Measurements from ENCODE around the gene ATP9B. TPM values are rescaled to one million over a fixed set of nuclear protein-coding genes. Genes with fewer than 3 reads are reported as not detected.

The ATP9B gene
- total and polyA plus RNA-seq, 2 donors, result 20.2 to 89.2 TPM

DNA sequence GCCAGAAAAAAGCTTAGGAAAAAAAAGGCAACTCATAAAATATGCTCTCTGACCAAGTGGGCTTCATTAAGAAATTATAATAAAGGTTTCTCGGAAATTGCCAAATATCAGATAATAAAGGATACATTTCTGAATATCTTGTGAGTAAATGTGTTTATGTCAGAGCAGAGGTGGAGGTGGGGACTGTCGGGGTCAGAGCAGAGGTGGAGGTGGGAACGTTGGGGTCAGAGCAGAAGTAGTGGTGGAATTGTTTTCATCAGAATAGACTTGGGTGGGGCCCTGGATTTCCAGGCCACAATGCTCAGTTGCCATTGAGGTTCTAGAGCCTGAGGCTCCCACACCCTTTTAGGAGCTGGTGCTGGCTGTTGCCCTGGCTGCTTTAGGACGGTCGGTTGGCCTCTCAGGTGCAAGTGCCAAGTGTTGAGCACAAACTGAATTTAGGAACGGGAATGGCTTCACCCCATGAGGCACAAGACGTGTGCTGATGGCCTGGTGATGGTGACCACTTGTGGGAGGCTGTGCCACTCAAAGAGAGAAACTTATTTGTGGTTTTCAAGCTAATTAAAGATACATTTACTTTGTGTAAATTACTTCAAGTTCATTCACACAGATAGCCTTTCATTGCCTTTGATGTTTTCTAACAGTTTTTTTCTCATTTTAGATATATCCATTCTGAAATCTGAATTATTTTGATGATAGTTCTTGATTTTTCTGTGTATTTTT, 131.5 kb downstream of the ATP9B start:
- no peaks in the 10 kb centered on the region for H3K36me3 ChIP-seq (ENCODE audit: insufficient read depth)
- H3K4me1 ChIP-seq (ENCODE audit: insufficient read depth), result no peaks in the 10 kb centered on the region
- DNase-seq (ENCODE audit: extremely low spot score), result no peak
- no peak overlapping the region for H3K4me3 ChIP-seq (ENCODE audit: low read depth, low read length)
- H3K27ac ChIP-seq (ENCODE audit: low read depth), result no peak overlapping the region
- 86% methylated on average over 7 of the region's 7 CpGs for WGBS

DNA sequence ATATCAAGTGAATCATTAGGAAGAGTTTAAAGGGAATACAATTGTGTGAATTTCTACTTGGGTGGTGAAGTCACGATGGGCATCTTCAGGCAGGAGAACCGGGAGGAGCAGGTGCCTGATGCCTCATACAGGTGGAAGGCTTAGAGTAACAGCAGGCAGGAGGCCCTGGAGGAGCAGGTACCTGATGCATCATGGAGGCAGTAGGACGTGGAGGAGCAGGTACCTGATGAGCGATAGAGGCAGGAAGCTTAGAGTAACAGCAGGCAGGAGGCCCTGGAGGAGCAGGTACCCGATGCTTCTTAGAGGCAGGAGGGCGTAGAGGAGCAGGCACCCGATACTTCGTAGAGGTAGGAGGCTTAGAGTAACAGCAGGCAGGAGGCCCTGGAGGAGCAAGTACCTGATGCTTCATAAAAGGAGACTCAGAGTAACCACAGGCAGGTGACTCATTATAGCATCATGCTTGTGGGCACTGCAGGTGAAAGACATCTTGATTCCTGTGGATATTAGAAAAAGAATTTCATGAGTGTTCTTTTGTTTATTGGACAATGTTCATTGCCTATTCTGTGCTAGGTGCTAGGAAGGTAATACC, 133.9 kb downstream of the ATP9B start:
- WGBS, result 95% methylated on average over 8 of the region's 8 CpGs

DNA sequence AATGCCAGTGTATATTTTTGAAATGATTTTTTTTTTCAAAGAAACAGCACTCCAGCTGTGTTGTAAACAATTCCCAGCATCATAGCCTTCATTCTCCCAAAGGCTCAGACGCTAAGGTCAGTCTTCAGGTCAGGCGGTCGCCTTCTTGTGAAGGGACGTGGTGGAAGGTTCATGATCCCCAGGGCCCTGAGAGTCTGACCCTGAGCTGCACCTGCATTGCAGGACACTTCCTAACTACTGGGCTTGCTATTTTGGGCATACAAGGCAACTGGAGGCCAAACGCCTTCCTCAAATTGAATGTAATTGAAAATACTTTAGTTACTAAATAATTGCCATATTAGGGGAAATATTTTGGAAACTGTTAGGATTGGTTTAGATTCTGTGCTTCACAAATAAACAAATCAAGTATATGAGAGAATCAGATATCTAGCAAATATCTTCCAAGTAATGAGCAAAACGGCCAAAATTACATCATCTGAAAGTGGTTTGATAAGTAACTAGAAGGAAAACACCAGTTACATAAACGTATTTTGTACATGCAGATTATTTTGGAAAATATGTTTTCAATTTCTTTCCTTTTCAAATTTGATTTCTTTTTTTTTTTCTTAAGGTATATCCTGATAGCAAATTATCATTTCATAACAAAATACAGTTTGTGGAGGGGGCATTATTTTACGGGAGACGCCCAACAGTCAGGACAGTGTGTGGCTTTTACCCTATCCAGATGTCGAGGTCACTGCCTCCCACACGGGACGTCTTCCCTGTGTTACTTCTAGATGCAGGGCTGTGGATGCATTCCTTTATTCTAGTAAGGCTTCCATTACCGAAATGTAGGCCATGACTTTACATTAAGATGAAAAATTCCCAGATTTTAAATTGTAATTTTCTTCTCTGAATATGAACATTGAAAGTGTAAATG, 136.0 kb downstream of the ATP9B start:
- no peaks in the 10 kb centered on the region for H3K36me3 ChIP-seq (ENCODE audit: insufficient read depth)
- no peak overlapping the region for H3K4me3 ChIP-seq (ENCODE audit: low read depth, low read length)
- 80% methylated on average over 13 of the region's 13 CpGs for WGBS
- H3K4me1 ChIP-seq (ENCODE audit: insufficient read depth), result no peaks in the 10 kb centered on the region
- DNase-seq (ENCODE audit: extremely low spot score), result no peak
- H3K27ac ChIP-seq (ENCODE audit: low read depth), result no peak overlapping the region

More for the DNA sequence above, 133.9 kb downstream of the ATP9B start:
- DNase-seq (ENCODE audit: extremely low spot score), result no peak
- Histone ChIP-seq H3K36me3 (ENCODE audit: insufficient read depth) (no peaks in the 10 kb centered on the region), H3K27ac (ENCODE audit: low read depth) (no peak overlapping the region), H3K4me1 (ENCODE audit: insufficient read depth) (no peaks in the 10 kb centered on the region), H3K4me3 (ENCODE audit: low read depth, low read length) (no peak overlapping the region)

DNA sequence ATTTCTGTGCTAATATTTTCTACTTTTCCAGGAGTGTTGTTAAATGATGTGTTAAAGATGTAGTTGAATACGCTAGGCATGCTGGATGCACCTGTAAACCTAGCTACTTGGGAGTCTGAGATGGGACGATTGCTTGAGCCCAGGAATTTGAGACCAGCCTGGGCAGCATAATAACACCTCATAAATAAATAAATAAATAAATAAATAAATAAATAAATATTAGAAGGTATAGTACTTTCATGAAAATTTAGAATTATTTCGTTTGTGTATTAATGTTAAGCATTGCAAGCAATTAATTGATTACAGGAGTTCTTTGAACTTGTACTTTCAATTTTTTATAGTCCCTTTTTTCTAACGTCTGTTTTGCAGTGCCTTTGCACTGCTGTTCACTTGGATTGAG, 137.2 kb downstream of the ATP9B start:
- Histone ChIP-seq H3K36me3 (ENCODE audit: insufficient read depth) (no peaks in the 10 kb centered on the region), H3K27ac (ENCODE audit: low read depth) (no peak overlapping the region), H3K4me1 (ENCODE audit: insufficient read depth) (no peaks in the 10 kb centered on the region), H3K4me3 (ENCODE audit: low read depth, low read length) (no peak overlapping the region)
- no peak for DNase-seq (ENCODE audit: extremely low spot score)
- WGBS, result 92% methylated on average over 4 of the region's 4 CpGs

DNA sequence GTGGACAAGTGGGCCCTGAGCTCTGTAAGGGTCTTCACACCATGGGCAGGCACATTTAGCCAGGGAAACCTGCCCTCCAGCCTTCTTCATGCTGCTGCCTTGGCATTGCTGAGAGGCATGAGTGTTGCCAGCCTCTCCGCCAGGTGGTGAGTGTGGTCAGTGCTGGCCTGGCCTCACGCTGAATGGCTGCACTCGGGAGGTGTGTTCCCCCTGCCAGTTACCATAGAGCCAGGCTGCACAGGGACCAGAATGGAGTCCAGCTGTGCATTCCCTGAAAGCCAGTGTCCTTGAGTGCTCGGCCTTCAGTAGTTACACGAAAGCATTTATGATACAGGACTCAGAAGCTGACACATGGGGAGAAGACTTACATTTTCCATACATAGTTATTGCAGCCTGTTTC, 139.7 kb downstream of the ATP9B start:
- no peak for DNase-seq (ENCODE audit: extremely low spot score)
- Histone ChIP-seq H3K27ac (ENCODE audit: low read depth) (no peak overlapping the region), H3K4me1 (ENCODE audit: insufficient read depth) (no peaks in the 10 kb centered on the region), H3K36me3 (ENCODE audit: insufficient read depth) (no peaks in the 10 kb centered on the region), H3K4me3 (ENCODE audit: low read depth, low read length) (no peak overlapping the region)
- 81% methylated on average over 5 of the region's 5 CpGs for WGBS

DNA sequence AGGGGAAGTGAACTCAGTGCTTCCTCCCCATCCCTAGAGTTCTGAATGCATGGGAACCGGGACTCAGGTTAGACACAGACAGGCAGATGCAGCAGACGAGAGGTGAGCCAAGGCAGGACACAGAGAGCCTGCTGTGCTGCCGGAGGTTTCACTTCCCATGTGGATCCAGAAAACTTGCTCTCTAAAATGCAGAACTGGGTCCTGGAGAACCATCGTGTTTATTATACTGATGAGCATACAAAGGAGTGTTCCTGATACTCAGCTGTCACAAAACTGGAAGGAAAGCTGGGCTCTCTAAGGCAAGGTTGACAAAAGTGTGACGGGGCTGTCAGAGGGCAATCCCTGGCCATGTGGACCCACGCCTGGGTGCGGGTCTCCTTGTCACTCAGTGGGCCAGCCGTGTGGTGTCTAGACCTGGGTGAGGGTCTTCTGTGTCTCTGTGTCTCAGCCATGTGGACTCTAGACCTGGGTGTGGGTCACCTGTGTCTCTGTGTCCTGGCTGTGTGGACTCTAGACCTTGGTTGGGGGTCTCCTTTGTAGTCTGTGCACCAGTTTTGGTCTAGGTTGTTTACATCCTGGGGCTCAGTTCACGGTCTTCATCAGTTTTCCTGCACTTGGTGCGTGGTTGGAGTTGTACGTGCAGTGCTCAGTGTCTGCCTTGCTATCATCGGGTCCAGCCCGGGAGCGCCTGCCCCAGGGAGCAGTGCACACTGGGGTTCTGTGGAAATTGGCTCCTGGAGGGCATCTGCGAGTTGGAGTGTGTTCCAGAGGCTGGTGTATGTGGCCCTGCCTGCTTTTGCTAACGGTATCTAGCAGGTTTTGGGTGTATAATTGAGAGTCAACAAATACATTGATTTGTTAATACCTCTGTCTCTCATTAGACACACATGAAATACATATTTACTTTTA, 141.1 kb downstream of the ATP9B start:
- WGBS, result 93% methylated on average over 16 of the region's 16 CpGs
- H3K27ac ChIP-seq (ENCODE audit: low read depth), result no peak overlapping the region
- H3K36me3 ChIP-seq (ENCODE audit: insufficient read depth), result no peaks in the 10 kb centered on the region
- no peaks in the 10 kb centered on the region for H3K4me1 ChIP-seq (ENCODE audit: insufficient read depth)
- DNase-seq (ENCODE audit: extremely low spot score), result no peak
- no peak overlapping the region for H3K4me3 ChIP-seq (ENCODE audit: low read depth, low read length)

DNA sequence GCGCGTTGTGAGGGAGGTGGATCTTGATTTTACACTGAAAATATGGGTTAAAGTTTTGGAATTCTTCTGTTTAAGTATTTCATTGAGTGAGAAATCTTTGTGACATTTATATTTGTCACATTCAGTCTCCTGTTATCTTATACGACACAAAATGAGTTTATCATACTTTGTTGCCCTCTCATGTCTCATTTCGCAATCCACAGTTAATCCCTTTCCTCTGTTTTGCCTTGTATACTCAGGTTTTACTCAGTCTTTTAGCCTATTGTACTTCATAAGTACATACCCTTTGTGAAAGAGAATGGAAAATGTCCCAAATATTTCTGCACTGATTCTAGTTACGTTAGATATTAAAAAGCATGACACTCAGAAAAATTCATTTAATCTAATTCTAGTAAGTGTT, 142.7 kb downstream of the ATP9B start:
- DNase-seq (ENCODE audit: extremely low spot score), result no peak
- H3K4me1 ChIP-seq (ENCODE audit: insufficient read depth), result no peaks in the 10 kb centered on the region
- no peak overlapping the region for H3K27ac ChIP-seq (ENCODE audit: low read depth)
- 80% methylated on average over 5 of the region's 5 CpGs for WGBS
- no peaks in the 10 kb centered on the region for H3K36me3 ChIP-seq (ENCODE audit: insufficient read depth)
- H3K4me3 ChIP-seq (ENCODE audit: low read depth, low read length), result no peak overlapping the region

DNA sequence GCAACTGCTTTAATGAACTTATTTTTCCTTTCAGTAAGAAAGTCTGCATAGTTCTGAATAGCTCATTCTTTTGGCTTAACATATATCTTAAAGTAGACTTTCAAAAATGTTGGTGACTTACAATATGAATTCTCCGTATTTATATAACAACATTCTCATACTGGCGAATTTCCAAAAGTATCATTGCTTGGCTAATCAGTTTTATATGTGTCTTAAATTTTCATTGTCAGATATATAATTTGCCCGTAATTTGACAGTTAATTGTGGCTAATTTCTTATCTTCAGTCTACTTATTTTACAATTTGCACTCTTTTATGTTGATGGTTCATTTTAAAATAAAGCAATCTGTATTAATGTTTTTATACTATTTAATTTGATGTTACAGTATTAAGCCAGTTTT, 144.9 kb downstream of the ATP9B start:
- Histone ChIP-seq H3K36me3 (ENCODE audit: insufficient read depth) (no peaks in the 10 kb centered on the region), H3K27ac (ENCODE audit: low read depth) (no peak overlapping the region), H3K4me1 (ENCODE audit: insufficient read depth) (no peaks in the 10 kb centered on the region), H3K4me3 (ENCODE audit: low read depth, low read length) (no peak overlapping the region)
- WGBS, result 87% methylated on average over 3 of the region's 3 CpGs
- DNase-seq (ENCODE audit: extremely low spot score), result no peak

DNA sequence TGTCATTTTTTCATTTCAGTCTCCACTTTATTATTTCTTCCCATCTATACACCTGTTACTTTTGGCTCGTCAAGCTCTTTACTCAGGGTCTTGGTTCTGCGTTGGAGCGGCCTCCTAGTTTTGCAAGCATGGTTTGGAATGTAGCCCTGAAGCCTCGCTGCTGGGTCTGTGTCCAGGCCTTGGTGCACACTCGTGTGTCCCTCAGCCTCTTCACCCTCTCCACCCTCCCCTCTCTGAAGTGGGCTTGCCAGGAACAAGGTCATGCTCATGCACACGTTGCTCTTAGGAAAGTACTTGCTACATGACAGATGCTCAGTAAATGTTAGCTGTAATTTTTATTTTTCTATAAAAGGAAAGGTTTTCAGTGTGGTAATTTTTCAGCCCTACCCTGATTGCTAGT, 147.0 kb downstream of the ATP9B start:
- no peaks in the 10 kb centered on the region for H3K36me3 ChIP-seq (ENCODE audit: insufficient read depth)
- no peaks in the 10 kb centered on the region for H3K4me1 ChIP-seq (ENCODE audit: insufficient read depth)
- 88% methylated on average over 6 of the region's 6 CpGs for WGBS
- no peak overlapping the region for H3K4me3 ChIP-seq (ENCODE audit: low read depth, low read length)
- H3K27ac ChIP-seq (ENCODE audit: low read depth), result no peak overlapping the region
- no peak for DNase-seq (ENCODE audit: extremely low spot score)

DNA sequence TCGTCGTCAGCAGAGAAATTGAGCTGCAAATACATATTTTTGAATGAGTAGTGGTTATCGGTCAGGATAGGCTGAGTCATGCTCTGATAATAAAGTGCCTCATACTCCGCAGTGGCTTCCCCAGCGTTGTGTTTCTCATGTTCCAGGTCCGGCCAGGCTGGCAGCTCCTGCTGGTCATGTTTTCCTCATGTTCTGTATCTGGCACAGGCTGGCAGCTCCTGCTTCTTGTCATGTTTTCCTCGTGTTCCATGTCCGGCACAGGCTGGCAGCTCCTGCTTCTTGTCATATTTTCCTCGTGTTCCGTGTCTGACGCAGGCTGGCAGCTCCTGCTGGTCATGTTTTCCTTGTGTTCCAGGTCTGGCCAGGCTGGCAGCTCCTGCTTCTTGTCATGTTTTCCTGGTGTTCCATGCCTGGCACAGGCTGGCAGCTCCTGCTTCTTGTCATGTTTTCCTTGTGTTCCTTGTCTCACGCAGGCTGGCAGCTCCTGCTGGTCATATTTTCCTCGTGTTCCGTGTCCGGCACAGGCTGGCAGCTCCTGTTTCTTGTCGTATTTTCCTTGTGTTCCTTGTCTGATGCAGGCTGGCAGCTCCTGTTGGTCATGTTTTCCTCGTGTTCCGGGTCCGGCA, 148.9 kb downstream of the ATP9B start:
- H3K36me3 ChIP-seq (ENCODE audit: insufficient read depth), result no peaks in the 10 kb centered on the region
- DNase-seq (ENCODE audit: extremely low spot score), result no peak
- WGBS, result 92% methylated on average over 19 of the region's 19 CpGs

DNA sequence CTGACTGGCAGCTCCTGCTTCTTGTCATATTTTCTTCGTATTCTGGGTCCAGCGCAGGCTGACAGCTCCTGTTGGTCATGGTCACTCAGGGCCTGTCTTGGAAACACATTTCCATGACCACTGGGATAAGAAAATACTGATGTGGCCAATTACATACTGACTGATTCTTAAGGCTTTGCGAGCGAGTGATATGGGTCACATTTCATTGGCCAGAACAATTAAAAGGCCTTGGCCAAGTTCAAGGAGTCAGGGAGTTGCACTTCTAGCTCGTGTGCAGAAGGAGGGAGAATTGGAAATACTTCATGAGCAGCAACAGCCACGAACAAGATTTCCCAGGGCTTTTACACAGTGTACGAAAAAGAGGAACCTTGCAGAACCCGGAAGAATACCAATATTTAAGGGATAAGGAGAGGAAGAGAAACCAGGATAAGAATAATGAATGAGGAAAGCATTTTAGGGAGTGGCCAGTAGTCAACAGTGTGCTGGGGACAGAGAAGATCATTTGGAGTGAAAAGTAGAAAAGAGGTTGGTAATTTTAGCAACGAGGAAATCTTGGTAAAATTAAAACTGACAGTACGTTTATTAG, 149.5 kb downstream of the ATP9B start:
- 84% methylated on average over 10 of the region's 10 CpGs for WGBS
- Histone ChIP-seq H3K36me3 (ENCODE audit: insufficient read depth) (no peaks in the 10 kb centered on the region), H3K4me3 (ENCODE audit: low read depth, low read length) (no peak overlapping the region), H3K27ac (ENCODE audit: low read depth) (no peak overlapping the region), H3K4me1 (ENCODE audit: insufficient read depth) (no peaks in the 10 kb centered on the region)
- no peak for DNase-seq (ENCODE audit: extremely low spot score)

More for the DNA sequence above, 148.9 kb downstream of the ATP9B start:
- no peak overlapping the region for H3K4me3 ChIP-seq (ENCODE audit: low read depth, low read length)
- no peak overlapping the region for H3K27ac ChIP-seq (ENCODE audit: low read depth)
- no peaks in the 10 kb centered on the region for H3K4me1 ChIP-seq (ENCODE audit: insufficient read depth)

DNA sequence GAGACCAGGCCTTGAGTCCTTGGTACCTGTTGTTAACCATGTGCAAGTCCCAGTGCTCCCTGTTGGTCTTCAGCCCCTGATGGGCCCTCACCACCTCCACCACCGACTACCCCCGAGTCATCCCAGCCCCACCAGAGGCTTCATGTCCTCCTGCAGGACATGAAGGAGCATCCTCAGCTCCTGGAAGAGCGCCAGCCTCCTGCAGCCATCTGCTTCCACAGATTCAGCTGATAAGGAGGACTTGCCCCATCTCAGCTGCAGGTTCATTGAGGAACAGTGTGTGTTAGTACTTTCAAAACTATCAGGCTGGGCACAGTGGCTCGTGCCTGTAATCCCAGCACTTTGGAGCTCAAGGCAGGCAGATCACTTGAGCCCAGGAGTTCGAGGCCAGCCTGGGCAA, 151.9 kb downstream of the ATP9B start:
- DNase-seq (ENCODE audit: extremely low spot score), result no peak
- WGBS, result 87% methylated on average over 5 of the region's 5 CpGs

More for the DNA sequence above, 151.9 kb downstream of the ATP9B start:
- Histone ChIP-seq H3K4me3 (ENCODE audit: low read depth, low read length) (no peak overlapping the region), H3K27ac (ENCODE audit: low read depth) (no peak overlapping the region), H3K4me1 (ENCODE audit: insufficient read depth) (no peaks in the 10 kb centered on the region), H3K36me3 (ENCODE audit: insufficient read depth) (no peaks in the 10 kb centered on the region)
